ENCODE measurements around the gene ANOS1. TPM values are rescaled to one million over a fixed set of nuclear protein-coding genes. Genes with fewer than 3 reads are reported as not detected.

The ANOS1 gene
- total and polyA plus RNA-seq, 2 of the 13 experiments (the other 11 are each of a cell fraction or from before 2014, with no cell fraction given) = not detected

GRCh38 chrX:8591501-8591900 is 140.4 kb downstream of the ANOS1 start:
- in situ Hi-C loops (cut with HindIII; ENCODE audit: extremely low pct_ligation_motif_present, low pct_unique_long_range_greater_than_20kb) = no loop called here
- POLR2A ChIA-PET = no interaction called here
- no peak overlapping the region for H2AFZ ChIP-seq (ENCODE audit: low read length)
- no peak overlapping the region for H3K27ac ChIP-seq (ENCODE audit: extremely low read length, insufficient read depth, low read length)
- no peak for TF ChIP-seq DMTF1 (CRISPR knock-in tag; IDR thresholded peaks at IDR 0.05)
- TF ChIP-seq MYNN (CRISPR knock-in tag; IDR thresholded peaks at IDR 0.05; ENCODE audit: low read depth) = no peak
- no peak for TF ChIP-seq IRF2 (CRISPR knock-in tag; IDR thresholded peaks at IDR 0.05)
- no peak for TF ChIP-seq ZNF17 (CRISPR knock-in tag; IDR thresholded peaks at IDR 0.05)
- TF ChIP-seq ZFAT (CRISPR knock-in tag; conservative IDR thresholded peaks at IDR 0.05) = no peak
- TF ChIP-seq ZNF83 (CRISPR knock-in tag; IDR thresholded peaks at IDR 0.05; ENCODE audit: borderline replicate concordance) = no peak
- TF ChIP-seq ZMAT3 (CRISPR knock-in tag; conservative IDR thresholded peaks at IDR 0.05) = no peak
- TF ChIP-seq RELA (CRISPR knock-in tag; IDR thresholded peaks at IDR 0.05) = no peak
- TF ChIP-seq GTF2F1 (IDR thresholded peaks at IDR 0.05; ENCODE audit: low read length) = no peak
- ATAC-seq = no peak
- WGBS (ENCODE audit: low lambda C conversion rate) = 58% methylated on average over 3 of the region's 4 CpGs
- no peak overlapping the region for H3K4me2 ChIP-seq (ENCODE audit: low read depth, low read length)
- H3K4me1 ChIP-seq (ENCODE audit: insufficient read depth, low read length) = no peaks in the 10 kb centered on the region
- BruUV-seq (replicated peaks) = no TSS peak
- H3K9me3 ChIP-seq (ENCODE audit: low read length) = no peaks in the 10 kb centered on the region
- FAIRE-seq = no peak
- intact Hi-C loops (cut with micrococcal nuclease; ENCODE audit: unreplicated experiment) = no loop called here
- no peak for DNase-seq (ENCODE audit: low spot score)
- no peaks in the 10 kb centered on the region for H3K79me2 ChIP-seq (ENCODE audit: insufficient read depth, low read length)
- no peak overlapping the region for H3K9ac ChIP-seq (ENCODE audit: insufficient read depth, low read depth, low read length)
- no peaks in the 10 kb centered on the region for H3K27me3 ChIP-seq (ENCODE audit: control insufficient read depth in 1 of 2, insufficient read depth in 2 of 2, low read length in 2 of 2)
- H3K36me3 ChIP-seq (replicated peaks in 1 of 2; ENCODE audit: control insufficient read depth in 1 of 2, insufficient read depth in 2 of 2, low read length in 2 of 2) = no peaks in the 10 kb centered on the region
- H3K4me3 ChIP-seq (replicated peaks in 1 of 3; ENCODE audit: insufficient read depth in 1 of 3, low read depth in 2 of 3, low read length in 3 of 3) = no peak overlapping the region
- CTCF ChIA-PET (ENCODE audit: low intra/inter-chr PET ratio, low total read pairs) = no interaction called here
- no peaks in the 10 kb centered on the region for H4K20me1 ChIP-seq (ENCODE audit: insufficient read depth, low read length)

All from HepG2 (cell line).